ENCODE results near the gene PVR.

PVR gene

GRCh38 chr19:44623626-44624025 lies 20.1 kb upstream of the PVR start:
- no peak for ATAC-seq
- TF ChIP-seq ISL1 (CRISPR knock-in tag; IDR thresholded peaks at IDR 0.05) (no peak), BACH2 (CRISPR knock-in tag; IDR thresholded peaks at IDR 0.05; ENCODE audit: borderline replicate concordance) (no peak), OSR1 (CRISPR knock-in tag; IDR thresholded peaks at IDR 0.05) (no peak), ESRRG (CRISPR knock-in tag; IDR thresholded peaks at IDR 0.05) (no peak), PPARA (CRISPR knock-in tag; IDR thresholded peaks at IDR 0.05; ENCODE audit: borderline replicate concordance) (no peak), ZFP3 (CRISPR knock-in tag; IDR thresholded peaks at IDR 0.05) (no peak), SNAI2 (CRISPR knock-in tag; IDR thresholded peaks at IDR 0.05) (no peak), CSDC2 (CRISPR knock-in tag; IDR thresholded peaks at IDR 0.05) (no peak)

- TF ChIP-seq SNAI2 (CRISPR knock-in tag; IDR thresholded peaks at IDR 0.05): no peak
- no peak for ATAC-seq
Measured at GRCh38 chr19:44624840-44625354, 18.8 kb upstream of the PVR start.

DNA sequence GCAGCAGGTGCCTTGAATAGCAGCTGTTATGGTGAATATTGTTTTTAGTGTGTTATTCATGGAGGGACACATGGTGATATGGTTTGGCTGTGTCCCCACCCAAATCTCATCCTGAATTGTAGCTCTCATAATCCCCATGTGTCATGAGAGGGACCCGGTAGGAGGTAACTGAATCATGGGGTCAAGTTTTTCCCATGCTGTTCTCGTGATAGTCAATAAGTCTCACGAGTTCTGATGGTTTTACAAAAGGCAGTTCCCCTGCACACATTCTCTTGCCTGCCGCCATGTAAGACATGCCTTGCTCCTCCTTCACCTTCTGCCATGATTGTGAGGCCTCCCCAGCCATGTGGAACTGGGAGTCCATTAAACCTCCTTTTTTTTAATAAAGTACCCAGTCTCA lies 18.1 kb upstream of the PVR start:
- TF ChIP-seq ZFP3 (CRISPR knock-in tag; IDR thresholded peaks at IDR 0.05): peak; percentile 38; the same call in 1 of the 2 replicates
- ATAC-seq: peak; percentile 27

GRCh38 chr19:44626048-44626624 lies 17.6 kb upstream of the PVR start:
- peak; percentile 92 for ATAC-seq
- TF ChIP-seq CREB5 (CRISPR knock-in tag; IDR thresholded peaks at IDR 0.05; ENCODE audit: low read depth): no peak
- TF ChIP-seq PPARA (CRISPR knock-in tag; IDR thresholded peaks at IDR 0.05; ENCODE audit: borderline replicate concordance): no peak
- TF ChIP-seq GLIS3 (CRISPR knock-in tag; IDR thresholded peaks at IDR 0.05): no peak

- no peak for ATAC-seq
- no peak for TF ChIP-seq ISL1 (CRISPR knock-in tag; IDR thresholded peaks at IDR 0.05)
- no peak for TF ChIP-seq TSHZ2 (CRISPR knock-in tag; IDR thresholded peaks at IDR 0.05)
- no peak for TF ChIP-seq ARNTL (CRISPR knock-in tag; IDR thresholded peaks at IDR 0.05; ENCODE audit: borderline replicate concordance, low read depth)
- TF ChIP-seq SNAI2 (CRISPR knock-in tag; IDR thresholded peaks at IDR 0.05): no peak
- TF ChIP-seq ZFP3 (CRISPR knock-in tag; IDR thresholded peaks at IDR 0.05): no peak
Measured at GRCh38 chr19:44627631-44628030, 16.1 kb upstream of the PVR start.

DNA sequence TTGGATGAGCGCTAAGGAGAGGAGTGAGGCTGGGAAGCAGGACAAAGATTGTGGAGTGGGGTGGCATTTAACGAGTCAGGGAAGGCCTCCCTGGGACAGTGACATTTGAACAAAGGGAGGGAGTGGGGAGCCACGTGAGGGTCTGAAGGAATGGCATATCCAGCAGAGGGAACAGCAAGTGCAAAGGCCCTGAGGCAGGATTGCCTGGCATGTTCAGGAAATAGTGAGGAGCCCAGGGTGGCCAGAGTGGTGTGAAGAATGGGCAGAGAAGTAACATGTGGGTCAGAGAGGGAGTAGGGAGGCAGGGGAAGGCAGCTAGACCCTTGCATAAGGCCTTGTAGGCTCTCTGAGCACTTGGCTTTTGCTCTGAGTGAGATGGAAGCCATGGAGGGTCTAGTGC lies 14.9 kb upstream of the PVR start:
- ATAC-seq: no peak
- TF ChIP-seq ESRRG (CRISPR knock-in tag; IDR thresholded peaks at IDR 0.05): no peak
- TF ChIP-seq SNAI2 (CRISPR knock-in tag; IDR thresholded peaks at IDR 0.05): no peak
- no peak for TF ChIP-seq TOX (CRISPR knock-in tag; IDR thresholded peaks at IDR 0.05; ENCODE audit: borderline replicate concordance)
- TF ChIP-seq, protein P1, sequence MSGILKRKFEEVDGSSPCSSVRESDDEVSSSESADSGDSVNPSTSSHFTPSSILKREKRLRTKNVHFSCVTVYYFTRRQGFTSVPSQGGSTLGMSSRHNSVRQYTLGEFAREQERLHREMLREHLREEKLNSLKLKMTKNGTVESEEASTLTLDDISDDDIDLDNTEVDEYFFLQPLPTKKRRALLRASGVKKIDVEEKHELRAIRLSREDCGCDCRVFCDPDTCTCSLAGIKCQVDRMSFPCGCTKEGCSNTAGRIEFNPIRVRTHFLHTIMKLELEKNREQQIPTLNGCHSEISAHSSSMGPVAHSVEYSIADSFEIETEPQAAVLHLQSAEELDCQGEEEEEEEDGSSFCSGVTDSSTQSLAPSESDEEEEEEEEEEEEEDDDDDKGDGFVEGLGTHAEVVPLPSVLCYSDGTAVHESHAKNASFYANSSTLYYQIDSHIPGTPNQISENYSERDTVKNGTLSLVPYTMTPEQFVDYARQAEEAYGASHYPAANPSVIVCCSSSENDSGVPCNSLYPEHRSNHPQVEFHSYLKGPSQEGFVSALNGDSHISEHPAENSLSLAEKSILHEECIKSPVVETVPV (CRISPR knock-in tag; IDR thresholded peaks at IDR 0.05): no peak
- TF ChIP-seq, protein P2, sequence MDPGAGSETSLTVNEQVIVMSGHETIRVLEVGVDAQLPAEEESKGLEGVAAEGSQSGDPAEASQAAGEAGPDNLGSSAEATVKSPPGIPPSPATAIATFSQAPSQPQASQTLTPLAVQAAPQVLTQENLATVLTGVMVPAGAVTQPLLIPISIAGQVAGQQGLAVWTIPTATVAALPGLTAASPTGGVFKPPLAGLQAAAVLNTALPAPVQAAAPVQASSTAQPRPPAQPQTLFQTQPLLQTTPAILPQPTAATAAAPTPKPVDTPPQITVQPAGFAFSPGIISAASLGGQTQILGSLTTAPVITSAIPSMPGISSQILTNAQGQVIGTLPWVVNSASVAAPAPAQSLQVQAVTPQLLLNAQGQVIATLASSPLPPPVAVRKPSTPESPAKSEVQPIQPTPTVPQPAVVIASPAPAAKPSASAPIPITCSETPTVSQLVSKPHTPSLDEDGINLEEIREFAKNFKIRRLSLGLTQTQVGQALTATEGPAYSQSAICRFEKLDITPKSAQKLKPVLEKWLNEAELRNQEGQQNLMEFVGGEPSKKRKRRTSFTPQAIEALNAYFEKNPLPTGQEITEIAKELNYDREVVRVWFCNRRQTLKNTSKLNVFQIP (CRISPR knock-in tag; IDR thresholded peaks at IDR 0.05; ENCODE audit: borderline replicate concordance, low read depth): no peak
- no peak for TF ChIP-seq TCF4 (CRISPR knock-in tag; IDR thresholded peaks at IDR 0.05; ENCODE audit: borderline replicate concordance)
- no peak for TF ChIP-seq GLIS3 (CRISPR knock-in tag; IDR thresholded peaks at IDR 0.05)
- no peak for TF ChIP-seq ZNF8 (CRISPR knock-in tag; IDR thresholded peaks at IDR 0.05)
- no peak for TF ChIP-seq TSHZ2 (CRISPR knock-in tag; IDR thresholded peaks at IDR 0.05)
- no peak for TF ChIP-seq CREB5 (CRISPR knock-in tag; IDR thresholded peaks at IDR 0.05; ENCODE audit: low read depth)
- no peak for TF ChIP-seq ZNF565 (CRISPR knock-in tag; conservative IDR thresholded peaks at IDR 0.05; ENCODE audit: low read depth)
- no peak for TF ChIP-seq ZC3H10 (CRISPR knock-in tag; IDR thresholded peaks at IDR 0.05)
- no peak for TF ChIP-seq PPARA (CRISPR knock-in tag; IDR thresholded peaks at IDR 0.05; ENCODE audit: borderline replicate concordance)
- no peak for TF ChIP-seq ZFP3 (CRISPR knock-in tag; IDR thresholded peaks at IDR 0.05)
- no peak for TF ChIP-seq RARB (CRISPR knock-in tag; IDR thresholded peaks at IDR 0.05)
- TF ChIP-seq ARNTL (CRISPR knock-in tag; IDR thresholded peaks at IDR 0.05; ENCODE audit: borderline replicate concordance, low read depth): no peak

Data from SK-N-SH treated with all-trans-retinoic acid at 6 μM for 48 hours (cell line).